HG03378 (cell line): Measurements from ENCODE around the gene CARS1.
"Not testable (repeated sequence)": the region's sequence is repeated elsewhere in the genome, so short reads cannot be mapped to it uniquely, and the experiment has no call there.

ENCODE experiments used
- ATAC-seq: cut with Tn5 transposase; IDR thresholded peaks from one replicate; pipeline ENCODE4 v1.9.1; 2021; ENCODE audit warnings: mild to moderate bottlenecking, moderate library complexity; ENCODE audit not compliant: unreplicated experiment

Gene CARS1

DNA sequence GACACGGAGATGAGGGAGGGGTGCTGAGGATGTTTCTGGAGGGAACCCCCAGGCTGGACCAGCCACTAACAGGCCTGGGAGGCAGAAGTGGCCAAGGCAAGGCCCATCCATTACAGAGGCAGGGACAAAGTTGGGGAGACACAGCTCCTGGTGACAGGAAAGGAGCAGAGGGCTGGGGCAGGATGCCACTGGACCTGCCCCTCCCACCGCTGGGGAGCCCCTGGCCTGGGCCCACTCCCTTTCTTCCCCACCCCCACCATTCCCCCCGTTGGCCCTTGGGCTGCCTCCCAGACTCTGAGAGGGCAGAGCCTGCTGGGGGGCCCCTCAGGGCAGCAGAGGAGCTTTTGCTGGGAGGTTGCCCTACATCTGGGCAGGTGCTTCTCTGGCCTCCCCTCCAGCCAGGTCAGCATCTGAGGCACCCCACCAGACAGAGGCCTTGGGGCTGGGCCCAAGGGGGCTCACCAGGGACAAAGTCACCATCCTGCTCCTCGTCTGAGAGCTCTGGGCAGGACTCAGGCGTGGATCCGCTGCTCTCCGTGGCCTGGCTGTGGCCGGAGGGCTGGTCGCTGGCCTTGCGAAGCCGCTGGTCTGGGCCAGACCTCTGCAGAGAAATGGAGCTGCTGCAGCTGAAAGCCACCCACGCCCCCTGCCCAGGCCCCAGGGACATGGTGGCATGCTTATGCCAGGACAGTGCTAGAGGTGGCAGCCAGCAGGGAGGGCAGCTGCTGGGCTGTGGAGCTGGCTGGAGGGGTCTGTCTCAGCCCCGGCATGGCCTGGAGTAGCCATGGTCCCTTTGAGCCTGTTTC lies 33.1 kb upstream of the CARS1 start:
- ATAC-seq = no peak

DNA sequence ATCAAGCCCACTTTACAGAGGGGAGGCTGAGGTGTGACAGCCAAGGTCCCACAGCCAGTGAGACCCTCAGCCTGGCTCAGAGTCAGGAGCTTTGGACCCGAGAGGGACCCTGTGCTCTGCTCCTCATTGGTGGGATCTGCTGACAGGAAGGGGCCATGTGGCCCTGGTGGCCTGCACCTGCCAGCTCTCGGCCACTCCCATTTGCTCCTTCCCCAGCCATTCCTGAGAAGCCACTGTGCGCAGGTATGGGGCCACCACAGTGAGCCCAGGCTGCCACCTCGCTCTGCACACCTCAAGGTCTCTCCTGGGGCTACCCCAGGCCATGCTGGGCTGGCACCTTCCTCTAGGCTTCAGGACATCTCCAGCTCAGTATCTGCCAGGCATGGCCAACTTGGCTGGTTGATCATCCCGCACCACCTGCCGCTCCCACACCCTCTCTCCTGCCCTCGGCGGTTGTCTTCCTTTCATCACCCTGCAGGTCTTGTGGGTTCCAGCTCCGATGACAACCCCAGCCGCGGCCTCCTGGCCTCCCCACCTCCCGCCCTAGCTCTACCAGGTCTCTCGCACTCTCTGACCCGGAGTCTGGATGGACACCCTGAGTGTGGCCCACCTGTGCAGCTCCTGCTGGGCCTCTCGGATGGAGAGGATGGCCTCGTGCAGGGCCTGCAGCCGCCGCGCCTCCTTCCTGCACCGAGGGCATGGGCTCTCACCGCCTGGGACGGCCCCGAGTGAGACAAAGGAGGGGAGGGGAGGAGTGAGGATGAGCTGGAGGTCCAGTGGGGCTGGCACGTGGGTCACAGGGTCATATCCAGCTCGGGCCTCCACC lies 32.2 kb upstream of the CARS1 start:
- no peak for ATAC-seq

DNA sequence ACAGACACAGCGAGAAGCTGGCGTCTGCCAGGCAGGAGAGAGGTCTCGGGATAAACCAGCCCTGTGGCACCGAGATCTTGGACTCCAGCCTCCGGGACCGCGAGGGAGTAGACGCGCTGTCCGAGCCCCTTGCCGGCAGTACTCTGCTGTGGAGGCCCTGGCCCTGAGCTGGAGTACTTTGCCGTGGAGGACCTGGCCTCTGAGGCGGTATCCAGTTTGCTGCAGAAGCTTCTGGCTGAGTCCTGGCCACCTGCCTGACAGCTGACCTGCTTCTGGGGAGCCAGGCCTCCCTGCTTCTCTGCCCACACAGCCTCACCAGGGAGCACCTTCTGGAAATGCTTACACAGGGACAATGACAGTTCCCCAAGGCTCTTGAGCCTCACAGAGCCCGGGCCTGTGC lies 31.6 kb upstream of the CARS1 start:
- ATAC-seq = no peak

DNA sequence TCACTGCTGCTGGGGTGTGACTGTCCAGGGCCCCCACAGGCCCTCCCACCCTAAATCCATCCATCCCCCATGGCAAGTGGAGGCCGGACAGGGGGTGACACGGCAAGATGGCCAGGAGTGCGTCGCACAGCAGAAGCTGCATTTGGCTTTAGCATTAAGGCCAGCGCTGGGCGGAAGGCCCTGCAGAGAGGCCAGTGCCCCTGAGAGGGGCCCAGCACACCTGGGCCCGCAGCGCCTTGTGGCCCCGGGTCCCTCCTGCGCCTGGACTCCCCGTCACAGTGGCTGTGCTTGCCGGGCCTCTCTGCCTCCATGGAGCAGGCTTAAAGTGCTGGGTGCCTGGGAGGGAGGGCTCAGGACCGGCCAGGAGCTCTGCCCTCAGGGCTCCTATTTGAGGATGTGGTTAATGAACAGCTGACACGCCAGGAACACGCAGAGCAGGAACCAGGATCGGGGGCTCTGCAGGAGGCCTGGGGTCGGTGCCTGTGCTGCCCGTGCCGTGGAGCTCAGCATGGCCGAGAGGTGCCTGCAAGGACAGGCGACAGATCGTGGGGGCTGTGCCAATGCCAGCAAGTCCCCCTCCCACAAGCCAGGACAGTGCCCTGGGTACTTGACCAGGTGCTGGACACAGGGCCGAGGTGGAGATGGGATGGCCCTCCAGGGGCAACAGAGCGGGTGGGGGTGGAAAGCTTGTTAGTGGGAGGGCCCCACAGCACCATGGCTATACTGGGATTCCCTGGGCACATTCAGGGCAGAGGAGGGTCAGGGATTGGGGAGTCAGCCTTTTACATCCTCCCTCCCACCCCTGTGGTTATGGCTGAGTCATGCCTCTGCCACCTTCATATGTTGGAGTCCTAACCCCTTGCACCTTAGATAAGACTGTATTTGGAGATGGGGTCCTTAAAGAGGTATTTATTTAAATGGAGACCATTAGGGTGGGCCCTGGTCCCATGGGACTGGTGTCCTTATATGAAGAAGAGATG lies 30.9 kb upstream of the CARS1 start:
- ATAC-seq = no peak

DNA sequence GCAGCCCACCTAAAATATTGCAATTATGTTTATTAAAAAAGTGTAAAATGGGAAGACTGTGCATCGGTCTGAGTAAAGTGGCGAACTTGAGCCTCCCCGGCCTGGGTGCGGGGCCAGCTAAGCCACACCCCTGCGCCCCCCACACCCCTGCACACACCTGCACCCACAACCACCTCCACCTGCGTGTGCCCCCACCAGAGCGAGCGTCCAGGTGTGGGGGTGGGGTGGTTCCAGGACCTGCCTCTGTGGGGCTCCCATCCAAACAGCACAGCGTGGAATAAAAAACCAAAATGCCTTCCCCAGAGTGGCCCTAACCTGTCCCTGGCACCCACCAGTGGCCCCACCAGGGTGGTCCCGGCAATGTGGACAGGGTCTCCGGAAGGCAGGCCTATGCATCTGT lies 30.1 kb upstream of the CARS1 start:
- no peak for ATAC-seq

DNA sequence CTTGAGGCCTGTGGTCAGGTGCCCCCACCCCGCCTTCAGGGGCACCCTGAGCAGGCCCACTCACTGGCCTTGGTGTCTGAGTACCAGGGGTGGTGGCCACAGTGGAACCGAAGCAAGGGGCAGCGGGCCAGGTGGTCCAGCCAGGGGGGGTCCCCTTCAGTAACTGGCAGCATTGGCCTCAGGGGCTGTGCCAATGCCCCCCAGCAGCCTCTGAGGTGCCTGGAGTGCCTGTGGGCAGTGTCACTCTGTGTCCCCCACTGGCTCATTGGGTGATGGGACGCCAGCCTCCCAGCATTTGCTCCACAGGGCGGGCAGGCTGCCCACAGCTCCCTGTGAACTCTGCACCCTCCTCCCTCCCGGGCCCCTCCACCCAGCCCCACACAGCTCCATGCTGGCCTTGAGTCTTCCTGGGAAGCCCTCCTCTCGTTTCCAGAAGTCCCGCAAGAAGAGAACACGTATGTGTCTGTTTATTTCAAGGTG lies 29.5 kb upstream of the CARS1 start:
- no peak for ATAC-seq

DNA sequence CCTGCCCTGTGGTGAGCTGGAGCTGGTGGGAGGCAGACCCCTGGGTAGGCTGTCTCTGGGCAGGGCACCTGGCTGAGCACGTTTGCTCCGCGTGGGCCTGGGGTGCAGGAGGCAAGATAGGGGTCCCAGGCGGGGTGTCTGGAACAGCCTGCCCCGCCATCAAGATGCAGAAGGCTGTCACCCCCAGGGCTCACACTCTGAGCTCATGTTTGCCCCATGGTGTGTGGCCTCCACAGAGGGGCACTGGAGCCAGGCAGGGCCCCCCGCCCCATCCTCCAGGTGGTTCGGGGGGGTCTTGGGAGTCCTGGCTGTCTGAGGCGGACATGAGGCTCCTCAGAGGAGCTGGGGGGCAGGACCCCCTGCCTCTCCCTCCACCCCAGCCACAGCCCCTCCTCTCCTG lies 28.9 kb upstream of the CARS1 start:
- no peak for ATAC-seq

DNA sequence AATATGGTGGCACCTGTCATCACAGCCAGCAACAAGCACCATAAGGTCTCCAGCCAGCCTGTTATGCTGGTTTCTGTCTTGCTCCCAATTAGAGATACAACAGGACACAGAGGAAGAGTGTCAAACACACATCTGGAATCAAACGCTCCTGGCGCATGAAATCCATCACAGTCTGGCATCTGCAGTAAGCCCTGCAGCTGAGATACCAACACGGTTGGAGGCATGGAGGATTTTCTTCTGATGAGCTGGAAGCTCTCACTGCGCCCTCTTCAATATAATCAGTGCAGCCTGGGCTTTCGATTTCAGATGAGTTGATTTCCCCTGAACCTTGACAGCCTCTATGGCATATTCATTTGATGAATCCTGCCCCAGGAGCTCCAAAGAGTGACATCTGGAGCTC lies 27.8 kb upstream of the CARS1 start:
- ATAC-seq = no peak

DNA sequence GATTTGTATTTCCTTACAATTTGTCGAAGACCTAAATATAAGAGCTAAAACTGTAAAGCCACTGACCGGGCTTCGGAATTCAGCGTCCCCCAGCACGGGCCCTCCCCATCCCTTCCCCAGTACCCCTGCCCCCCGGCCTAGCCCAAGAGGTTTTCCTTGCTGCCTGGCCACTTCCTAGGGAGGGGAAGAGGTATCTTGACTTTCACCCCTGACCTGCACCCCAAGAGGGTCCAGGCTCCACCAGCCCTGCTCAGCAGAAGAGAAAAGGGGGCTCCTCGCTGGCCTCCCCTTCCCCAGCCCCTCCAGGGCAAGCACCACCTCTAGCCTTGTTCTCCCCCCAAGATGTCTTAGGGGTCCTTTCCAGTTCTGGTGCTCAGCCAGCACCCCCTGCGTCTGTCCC lies 26.1 kb upstream of the CARS1 start:
- no peak for ATAC-seq

DNA sequence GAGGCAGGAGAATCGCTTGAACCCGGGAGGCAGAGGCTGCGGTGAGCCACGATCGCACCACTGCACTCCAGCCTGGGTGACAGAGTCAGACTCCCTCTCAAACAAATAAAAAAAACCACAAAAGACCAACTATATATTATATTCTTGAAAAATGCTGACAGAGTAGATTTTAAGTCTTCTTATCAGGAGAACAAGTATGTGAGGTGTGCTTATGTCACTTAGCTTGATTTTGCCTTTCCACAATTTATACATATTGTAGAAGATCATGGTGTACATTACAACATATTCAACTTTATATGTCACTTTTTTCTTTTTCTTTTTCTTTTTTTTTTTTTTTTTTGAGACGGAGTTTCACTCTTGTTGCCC lies 24.1 kb upstream of the CARS1 start:
- no peak for ATAC-seq

DNA sequence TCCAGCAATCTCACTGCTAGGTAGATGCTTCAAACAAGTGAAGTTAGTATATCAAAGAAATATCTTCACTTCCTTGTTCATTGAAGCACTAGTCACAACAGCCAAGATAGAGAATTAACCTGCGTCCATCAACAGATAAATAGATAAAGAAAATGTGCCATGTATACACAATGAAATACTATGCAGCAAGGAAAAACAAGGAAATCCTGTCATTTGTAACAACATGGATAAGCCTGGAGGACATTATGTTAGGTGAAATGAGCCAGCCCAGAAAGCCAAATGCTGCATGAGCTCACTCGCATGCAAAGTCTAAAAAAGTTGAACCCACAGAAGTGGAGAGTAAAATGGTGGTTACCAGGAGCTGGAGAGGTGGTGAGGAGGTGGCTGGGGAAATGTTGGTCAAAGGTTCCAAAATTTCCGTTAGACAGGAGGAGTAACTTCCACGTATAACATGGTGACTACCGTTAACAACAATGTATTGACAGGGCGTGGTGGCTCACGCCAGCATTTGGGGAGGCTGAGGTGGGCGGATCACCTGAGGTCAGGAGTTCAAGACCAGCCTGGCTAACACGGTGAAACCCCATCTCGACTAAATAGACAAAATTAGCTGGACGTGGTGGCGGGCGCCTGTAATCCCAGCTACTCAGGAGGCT lies 23.6 kb upstream of the CARS1 start:
- ATAC-seq = no peak

DNA sequence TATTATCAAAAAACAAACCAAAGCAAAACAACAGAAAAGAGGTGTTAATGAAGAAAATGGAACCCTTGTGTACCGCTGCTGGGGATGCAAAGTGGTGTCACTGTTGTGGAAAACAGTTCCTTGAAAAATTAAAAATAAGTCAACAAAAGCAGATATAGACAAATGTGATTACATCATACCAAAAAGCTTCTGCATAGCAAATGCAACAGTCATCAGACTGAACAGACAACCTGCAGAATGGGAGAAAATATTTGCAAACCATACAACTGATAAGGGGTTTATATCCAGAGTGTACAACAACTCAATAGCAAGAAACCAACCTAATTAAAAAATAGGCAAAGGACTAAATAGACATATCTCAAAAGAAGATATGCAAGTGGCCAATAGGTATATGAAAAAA lies 22.9 kb upstream of the CARS1 start:
- ATAC-seq = no peak

DNA sequence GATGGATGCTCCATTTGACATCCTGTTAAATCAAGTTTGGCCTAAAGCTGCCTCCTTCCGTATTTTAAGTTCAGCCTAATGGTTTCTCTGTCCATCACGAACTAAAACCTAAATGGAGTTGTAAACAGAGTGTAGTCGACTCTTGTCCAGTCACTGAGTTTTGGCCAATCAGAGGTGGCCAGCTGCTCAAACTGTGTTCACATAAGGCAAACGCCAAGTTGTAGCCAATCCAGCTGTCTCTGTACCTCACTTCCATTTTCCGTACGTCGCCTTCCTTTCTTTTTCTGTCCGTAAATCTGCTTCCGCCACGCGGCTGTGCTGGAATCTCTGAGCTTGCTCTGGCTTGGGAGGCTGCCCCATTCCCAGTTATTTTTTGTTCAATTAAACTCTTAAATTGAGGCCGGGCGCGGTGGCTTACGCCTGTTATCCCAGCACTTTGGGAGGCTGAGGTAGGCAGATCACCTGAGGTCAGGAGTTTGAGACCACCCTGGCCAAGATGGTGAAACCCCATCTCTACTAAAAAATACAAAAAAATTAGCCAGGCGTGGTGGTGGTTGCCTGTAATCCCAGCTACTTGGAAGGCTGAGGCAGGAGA lies 20.7 kb upstream of the CARS1 start:
- ATAC-seq = no peak

DNA sequence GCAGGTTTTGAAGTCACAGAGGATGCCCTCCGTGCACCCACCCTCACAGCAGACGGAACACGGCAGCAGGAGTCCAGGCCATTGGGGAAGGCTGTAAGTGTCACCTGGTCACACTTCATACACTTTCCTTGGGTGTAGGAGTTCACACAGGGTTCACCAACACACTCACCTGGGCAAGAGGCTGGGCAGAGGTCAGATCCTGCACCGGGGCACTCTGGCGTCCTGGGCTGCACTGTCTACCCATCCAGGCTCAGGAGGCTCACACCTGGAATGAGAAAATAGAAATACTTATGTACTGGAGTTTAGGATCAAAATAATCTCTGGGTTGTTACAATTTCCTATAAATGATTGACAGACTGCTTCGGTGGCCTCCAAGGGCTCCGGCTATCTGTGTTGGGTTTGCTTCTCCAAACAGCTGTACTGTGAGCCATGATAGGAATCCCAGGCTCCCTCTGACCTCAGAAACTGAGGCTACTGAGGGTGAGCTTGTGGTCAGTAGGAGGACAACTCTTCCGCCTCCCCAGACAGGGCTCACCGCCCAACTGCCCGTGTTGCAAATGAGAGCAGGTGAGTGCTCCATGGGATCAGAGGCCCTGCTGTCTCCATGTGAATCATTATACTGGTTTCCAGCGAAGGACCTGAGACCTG lies 20.1 kb upstream of the CARS1 start:
- no peak for ATAC-seq

DNA sequence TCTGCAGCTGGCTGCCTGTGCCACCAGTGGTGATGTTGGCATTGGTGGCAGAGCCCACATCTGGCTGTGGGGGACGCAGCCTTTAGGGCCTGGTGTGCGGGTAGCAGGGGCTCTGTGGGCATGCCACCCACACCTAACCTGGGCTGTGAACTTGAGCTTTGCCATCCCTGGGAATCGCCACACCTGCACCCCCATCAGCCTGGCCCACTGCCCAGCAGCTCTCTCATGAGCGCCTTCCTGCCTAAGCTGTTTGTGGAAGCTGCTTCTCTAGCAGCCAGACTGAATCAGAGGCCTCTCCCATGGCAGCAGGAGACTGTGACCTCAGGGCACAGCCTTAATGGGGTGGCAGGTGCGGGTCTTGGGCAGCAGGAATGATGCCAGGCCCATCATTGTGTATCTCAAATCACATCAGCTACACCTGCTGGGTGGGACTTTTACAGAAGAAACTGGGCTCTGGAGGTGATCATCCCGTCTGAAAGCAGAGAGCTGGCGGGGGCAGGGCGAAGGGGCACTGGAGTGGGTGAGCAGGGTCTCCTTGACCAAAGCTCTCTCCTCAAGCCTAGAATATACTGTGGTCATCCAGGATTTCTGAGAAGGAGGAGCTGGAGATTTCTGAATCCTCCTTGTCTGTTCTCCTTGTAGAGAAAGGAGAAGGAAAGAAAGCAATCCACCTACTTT lies 17.8 kb upstream of the CARS1 start:
- ATAC-seq = no peak

DNA sequence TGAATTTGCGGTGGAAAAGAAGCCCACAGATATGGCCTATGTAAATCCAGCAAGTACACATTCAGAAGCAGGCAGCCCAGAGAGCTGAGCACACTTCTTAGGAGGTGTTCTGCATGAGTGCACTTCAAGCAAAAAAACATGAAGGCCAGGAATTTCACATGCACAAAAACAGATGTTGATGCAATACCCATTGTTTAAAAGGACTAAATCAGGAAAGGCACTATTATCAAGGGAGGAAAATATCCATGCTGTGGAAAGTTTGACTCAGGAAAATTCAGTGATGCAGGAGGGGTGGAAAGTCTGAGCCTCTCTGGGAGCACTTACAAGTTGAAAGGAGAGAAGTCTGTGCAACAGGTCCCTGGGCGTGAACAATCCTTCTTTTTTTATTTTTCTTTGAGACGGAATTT lies 15.8 kb upstream of the CARS1 start:
- no peak for ATAC-seq

DNA sequence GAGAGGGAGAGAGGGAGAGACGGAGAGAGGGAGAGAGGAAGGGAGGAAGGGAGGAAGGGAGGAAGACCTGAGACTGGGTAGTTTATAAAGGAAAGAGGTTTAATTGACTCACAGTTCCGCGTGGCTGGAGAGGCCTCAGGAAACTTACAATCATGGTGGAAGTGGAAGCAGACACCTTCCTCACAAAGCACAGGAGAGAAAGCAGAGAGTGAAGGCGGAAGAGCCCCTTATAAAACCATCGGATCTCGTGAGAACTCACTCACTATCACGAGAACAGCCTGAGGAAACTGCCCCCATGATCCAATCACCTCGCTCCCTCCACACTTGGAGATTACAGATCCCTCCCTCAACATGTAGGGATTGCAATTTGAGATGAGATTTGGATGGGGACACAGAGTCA lies 12.2 kb upstream of the CARS1 start:
- no peak for ATAC-seq

DNA sequence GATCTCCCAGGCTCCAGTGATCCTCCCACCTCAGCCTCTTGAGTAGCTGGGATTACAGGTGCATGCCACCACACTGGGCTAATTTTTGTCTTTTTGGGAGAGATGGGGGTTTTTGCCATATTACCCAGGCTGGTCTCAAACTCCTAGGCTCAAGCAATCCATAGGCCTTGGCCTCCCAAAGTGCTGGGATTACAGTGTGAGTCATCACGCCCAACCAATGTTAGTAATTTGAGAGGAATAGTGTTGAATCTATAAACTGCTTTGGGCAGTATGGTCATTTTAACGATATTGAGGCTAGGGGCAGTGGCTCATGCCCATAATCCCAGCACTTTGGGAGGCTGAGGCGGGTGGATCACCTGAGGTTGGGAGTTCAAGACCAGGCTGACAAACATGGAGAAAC lies 9.1 kb upstream of the CARS1 start:
- not testable (repeated sequence) for ATAC-seq

DNA sequence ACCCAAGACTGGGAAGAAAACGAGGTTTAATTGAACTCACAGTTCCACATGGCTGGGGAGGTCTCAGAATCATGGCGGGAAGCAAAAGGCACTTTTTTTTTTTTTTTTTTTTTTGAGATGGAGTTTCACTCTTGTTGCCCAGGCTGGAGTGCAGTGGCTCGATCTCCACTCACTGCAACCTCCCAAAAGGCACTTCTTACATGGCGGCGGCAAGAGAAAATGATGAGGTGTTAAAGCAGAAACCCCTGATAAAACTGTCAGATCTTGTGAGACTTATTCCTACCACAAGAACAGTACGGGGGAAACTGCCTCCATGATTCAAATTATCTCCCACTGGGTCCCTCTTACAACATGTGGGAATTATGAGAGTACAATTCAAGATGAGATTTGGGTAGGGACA lies 7.5 kb upstream of the CARS1 start:
- ATAC-seq = not testable (repeated sequence)
